HG03108 (cell line): ENCODE data around the gene LEMD2.

Source experiments
- ATAC-seq: cut with Tn5 transposase; IDR thresholded peaks from one replicate; pipeline ENCODE4 v1.9.1; 2021; ENCODE audit warnings: moderate library complexity; ENCODE audit not compliant: unreplicated experiment

Gene LEMD2

GRCh38 chr6:33724102-33725023 is 64.6 kb downstream of the LEMD2 start:
- no peak for ATAC-seq

- ATAC-seq, result no peak
Observed at GRCh38 chr6:33723371-33724085, 65.4 kb downstream of the LEMD2 start.

- ATAC-seq, result no peak
Observed at GRCh38 chr6:33722103-33722623, 66.8 kb downstream of the LEMD2 start.

GRCh38 chr6:33721508-33721907 is 67.4 kb downstream of the LEMD2 start:
- no peak for ATAC-seq
